Lower leg skin (tissue), 4 donors: ENCODE data around the gene OR2D3. TPM values are rescaled to one million over a fixed set of nuclear protein-coding genes. Genes with fewer than 3 reads are reported as not detected.
"Not testable (repeated sequence)": the region's sequence is repeated elsewhere in the genome, so short reads cannot be mapped to it uniquely, and the experiment has no call there.

Experiments
- DNase-seq, 2 donors: peaks; one replicate each; pipeline ENCODE4 v3.0.0-alpha.2; 2019; ENCODE audit warnings: low spot score in 2 of 2
- H3K4me3 ChIP-seq: fragments of 200-600 bp; sonication (generic); 2 replicates; pipeline ENCODE4 v1.5.1; 2017; ENCODE audit warnings: mild to moderate bottlenecking, low read depth; ENCODE audit not compliant: poor library complexity, severe bottlenecking
- POLR2A ChIP-seq, 2 donors: fragments of 450-650 bp; IDR thresholded peaks; one replicate each; pipeline ENCODE4 v1.6.1; 2016 to 2017; ENCODE audit warnings: antibody characterized with exemption in 2 of 2, mild to moderate bottlenecking in 1 of 2, moderate library complexity in 1 of 2
- WGBS, 2 donors: methylation state at CpG; one replicate each; pipeline ENCODE4 v1.1.5; 2018; 5-methylcytosine and 5-hydroxymethylcytosine counted together
- intact Hi-C: fragments of 100-400 bp; cut with DNase I; formaldehyde crosslinking; loops from one replicate; pipeline ENCODE4 v1.15.0; 2023; ENCODE audit warnings: low total_unique reads
- total RNA-seq, 4 donors: library from RNA; depleted of rRNA; stranded (reverse); fragments of >200 nt; gene quantifications; one replicate each; pipeline ENCODE4 v1.1.0, GENCODE V29; 2016
- TF ChIP-seq, protein P1 (sequence below), 3 donors: fragments of 450-650 bp; IDR thresholded peaks; one replicate each; pipeline ENCODE4 v1.5.1; 2016; ENCODE audit warnings: antibody characterized with exemption in 3 of 3, mild to moderate bottlenecking in 3 of 3, moderate library complexity in 2 of 3

The OR2D3 gene
- total RNA-seq, 4 donors from 2014 or later, result not detected

- intact Hi-C loops, result no loop called here
- TF ChIP-seq, protein P1, sequence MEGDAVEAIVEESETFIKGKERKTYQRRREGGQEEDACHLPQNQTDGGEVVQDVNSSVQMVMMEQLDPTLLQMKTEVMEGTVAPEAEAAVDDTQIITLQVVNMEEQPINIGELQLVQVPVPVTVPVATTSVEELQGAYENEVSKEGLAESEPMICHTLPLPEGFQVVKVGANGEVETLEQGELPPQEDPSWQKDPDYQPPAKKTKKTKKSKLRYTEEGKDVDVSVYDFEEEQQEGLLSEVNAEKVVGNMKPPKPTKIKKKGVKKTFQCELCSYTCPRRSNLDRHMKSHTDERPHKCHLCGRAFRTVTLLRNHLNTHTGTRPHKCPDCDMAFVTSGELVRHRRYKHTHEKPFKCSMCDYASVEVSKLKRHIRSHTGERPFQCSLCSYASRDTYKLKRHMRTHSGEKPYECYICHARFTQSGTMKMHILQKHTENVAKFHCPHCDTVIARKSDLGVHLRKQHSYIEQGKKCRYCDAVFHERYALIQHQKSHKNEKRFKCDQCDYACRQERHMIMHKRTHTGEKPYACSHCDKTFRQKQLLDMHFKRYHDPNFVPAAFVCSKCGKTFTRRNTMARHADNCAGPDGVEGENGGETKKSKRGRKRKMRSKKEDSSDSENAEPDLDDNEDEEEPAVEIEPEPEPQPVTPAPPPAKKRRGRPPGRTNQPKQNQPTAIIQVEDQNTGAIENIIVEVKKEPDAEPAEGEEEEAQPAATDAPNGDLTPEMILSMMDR (IDR thresholded peaks at IDR 0.05), result no peak
- TF ChIP-seq POLR2A (IDR thresholded peaks at IDR 0.05), result no peak
- DNase-seq, result no peak
- H3K4me3 ChIP-seq, result no peak overlapping the region
These were observed 25.8 kb upstream of the OR2D3 start for GRCh38 chr11:6895010-6895409.

GRCh38 chr11:6898911-6899310 lies 21.9 kb upstream of the OR2D3 start:
- 60 to 61% methylated on average over 1 of the region's 1 CpG for WGBS, 2 donors
- no peak for DNase-seq
- H3K4me3 ChIP-seq, result no peak overlapping the region
- TF ChIP-seq POLR2A (IDR thresholded peaks at IDR 0.05), result no peak
- TF ChIP-seq, protein P1 (IDR thresholded peaks at IDR 0.05), result no peak
- intact Hi-C loops, result no loop called here

GRCh38 chr11:6900327-6900999 lies 20.3 kb upstream of the OR2D3 start:
- H3K4me3 ChIP-seq, result no peak overlapping the region
- no peak for DNase-seq
- 69 to 72% methylated on average over 2 of the region's 2 CpGs for WGBS, 2 donors
- no peak for TF ChIP-seq POLR2A (IDR thresholded peaks at IDR 0.05)
- TF ChIP-seq, protein P1 (IDR thresholded peaks at IDR 0.05), result no peak
- intact Hi-C loops, result no loop called here

- WGBS, 2 donors, result 81 to 89% methylated on average over 13 of the region's 13 CpGs
- DNase-seq, H3K4me3 ChIP-seq, intact Hi-C loops: not testable (repeated sequence)
These were observed 16.0 kb upstream of the OR2D3 start for GRCh38 chr11:6904804-6905203.

GRCh38 chr11:6911378-6911777 lies 9.4 kb upstream of the OR2D3 start:
- 85 to 94% methylated on average over 3 of the region's 3 CpGs for WGBS, 2 donors
- no peak overlapping the region for H3K4me3 ChIP-seq
- intact Hi-C loops, result no loop called here
- no peak for DNase-seq
- TF ChIP-seq POLR2A (IDR thresholded peaks at IDR 0.05), result no peak
- TF ChIP-seq, protein P1 (IDR thresholded peaks at IDR 0.05), result no peak

DNA sequence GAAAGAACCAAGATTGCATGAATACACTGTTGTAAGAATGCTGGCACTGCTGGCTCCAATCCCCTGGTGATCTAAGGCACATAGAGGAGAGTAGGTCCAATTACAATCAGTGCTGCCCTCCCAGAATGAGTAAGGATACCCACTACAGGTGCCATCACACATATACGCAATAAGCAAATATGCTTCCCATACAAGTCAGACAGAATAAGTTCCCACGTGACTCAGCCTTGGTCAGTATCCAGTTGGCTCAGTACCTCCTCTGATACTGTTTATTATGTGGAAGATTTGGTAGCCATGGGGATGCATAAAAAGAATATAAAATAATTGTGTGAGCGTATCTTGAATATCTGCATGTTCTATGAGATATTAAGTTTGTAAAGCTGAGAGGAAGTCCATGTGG lies 8.9 kb upstream of the OR2D3 start:
- intact Hi-C loops, result no loop called here
- DNase-seq, result no peak
- WGBS, 2 donors, result 32 to 52% methylated on average over 3 of the region's 3 CpGs
- H3K4me3 ChIP-seq, result no peak overlapping the region
- TF ChIP-seq, protein P1 (IDR thresholded peaks at IDR 0.05), result no peak
- no peak for TF ChIP-seq POLR2A (IDR thresholded peaks at IDR 0.05)
